NT2/D1 (cell line): ENCODE data around the gene AFF3.

Experiments
- DNase-seq: peaks from one replicate; pipeline ENCODE4 v3.0.0-alpha.2; 2011; ENCODE audit warnings: low read depth, low spot score
- H3K27me3 ChIP-seq: 2 replicates; pipeline ENCODE4 v1.6.0; 2011; ENCODE audit warnings: mild to moderate bottlenecking; ENCODE audit not compliant: insufficient read length, insufficient read depth
- H3K36me3 ChIP-seq: 2 replicates; pipeline ENCODE4 v1.6.1; 2011; ENCODE audit warnings: mild to moderate bottlenecking, low read length, mixed read lengths; ENCODE audit not compliant: insufficient read depth, insufficient read length
- H3K4me1 ChIP-seq: 2 replicates; pipeline ENCODE4 v1.5.1; 2011; ENCODE audit not compliant: insufficient read depth, insufficient read length
- H3K4me3 ChIP-seq: 2 replicates; pipeline ENCODE4 v1.5.1; 2011; ENCODE audit warnings: low read depth; ENCODE audit not compliant: insufficient read length
- H3K9ac ChIP-seq: 2 replicates; pipeline ENCODE4 v1.6.0; 2011; ENCODE audit warnings: low read depth; ENCODE audit not compliant: insufficient read length
- H3K9me3 ChIP-seq: 2 replicates; pipeline ENCODE4 v1.5.1; 2011; ENCODE audit warnings: mild to moderate bottlenecking, low read length; ENCODE audit not compliant: insufficient read depth
- SUZ12 ChIP-seq: IDR thresholded peaks from 2 replicates; pipeline ENCODE4 v1.6.1; 2011; ENCODE audit not compliant: insufficient read length, insufficient read depth; ENCODE audit errors: extremely low read depth
- YY1 ChIP-seq: IDR thresholded peaks from 2 replicates; pipeline ENCODE4 v1.6.1; 2011; ENCODE audit not compliant: insufficient read length, insufficient read depth
- ZNF274 ChIP-seq: IDR thresholded peaks from 2 replicates; pipeline ENCODE4 v1.6.1; 2011; ENCODE audit warnings: mild to moderate bottlenecking, low read depth, low read length

AFF3 gene

DNA sequence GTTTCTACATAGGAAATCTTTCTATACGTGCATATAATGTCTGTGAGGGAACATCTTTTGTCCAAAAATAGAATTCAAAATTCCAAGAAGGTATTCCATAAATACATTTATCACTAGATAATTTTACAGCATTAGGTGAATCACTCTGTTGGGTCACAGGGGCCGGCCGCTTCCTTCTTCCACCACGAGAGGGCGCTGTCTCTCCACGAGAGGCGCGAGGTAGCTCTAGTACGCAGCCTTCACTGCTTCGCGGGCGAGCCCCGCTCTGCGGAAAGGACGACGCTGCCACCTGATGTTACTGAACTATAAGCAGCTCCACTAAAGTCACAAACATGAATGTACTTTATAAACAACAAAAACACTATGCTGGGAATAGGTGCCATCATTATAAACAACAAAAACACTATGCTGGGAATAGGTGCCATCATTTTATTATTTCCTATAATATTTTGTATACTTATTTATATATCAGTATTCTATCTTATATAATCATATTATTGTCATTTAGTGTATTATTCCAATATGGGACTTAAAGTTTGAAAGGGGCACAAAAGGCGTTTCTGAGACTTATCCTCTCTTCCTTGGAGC is 583.2 kb downstream of the AFF3 start:
- no peaks in the 10 kb centered on the region for H3K9me3 ChIP-seq
- TF ChIP-seq ZNF274 (no peak), SUZ12 (no peak), YY1 (no peak)
- no peak overlapping the region for H3K4me3 ChIP-seq
- H3K36me3 ChIP-seq, result no peaks in the 10 kb centered on the region
- no peak overlapping the region for H3K9ac ChIP-seq
- DNase-seq, result peak; percentile 63
- H3K4me1 ChIP-seq, result peaks cover 6% of the 10 kb centered on the region
- H3K27me3 ChIP-seq, result peaks cover 4% of the 10 kb centered on the region

DNA sequence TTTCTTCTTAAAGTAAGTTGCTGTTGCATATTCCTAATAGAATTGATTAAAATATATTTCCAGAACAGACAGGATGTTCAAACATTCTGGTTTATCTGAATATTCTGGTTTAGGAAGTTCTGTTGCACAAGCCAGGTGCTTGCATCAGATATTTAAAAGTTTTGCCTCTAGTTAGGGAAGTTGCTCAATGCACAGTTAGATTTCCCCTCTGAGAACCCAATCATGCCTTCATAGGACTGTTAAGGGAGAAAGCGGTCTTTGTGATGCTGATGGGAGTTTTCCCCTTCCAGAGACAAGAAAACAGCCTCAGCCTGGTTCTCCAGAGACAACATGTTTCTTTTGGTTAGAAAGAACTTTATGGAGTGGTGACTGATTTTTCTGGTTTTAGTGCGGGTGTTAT is 587.0 kb downstream of the AFF3 start:
- Histone ChIP-seq H3K9me3 (no peaks in the 10 kb centered on the region), H3K36me3 (no peaks in the 10 kb centered on the region), H3K4me1 (peaks cover 8% of the 10 kb centered on the region), H3K9ac (no peak overlapping the region), H3K4me3 (no peak overlapping the region), H3K27me3 (peaks cover 4% of the 10 kb centered on the region)
- DNase-seq, result peak; percentile 71
- no peak for TF ChIP-seq YY1

DNA sequence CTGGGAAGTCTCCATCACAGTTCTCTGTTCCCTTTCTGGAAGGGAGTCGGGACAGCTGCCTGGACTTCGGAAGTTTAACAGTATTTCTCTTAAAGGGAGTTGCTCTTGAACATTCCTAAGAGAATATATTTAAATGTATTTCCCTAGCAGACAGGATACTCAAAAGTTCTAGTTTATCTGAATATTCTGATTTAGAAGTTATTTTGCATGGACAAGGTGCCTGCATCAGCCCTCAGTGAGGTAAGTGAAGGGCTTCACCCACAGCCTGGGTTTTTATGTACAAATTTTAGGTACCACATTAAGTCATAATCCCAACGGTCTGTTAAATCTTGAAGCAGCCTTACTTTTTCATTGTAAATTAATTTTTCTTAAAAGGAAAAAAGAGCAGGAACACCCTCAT is 587.5 kb downstream of the AFF3 start:
- no peak for TF ChIP-seq YY1
- no peak for TF ChIP-seq ZNF274
- TF ChIP-seq SUZ12, result no peak
- H3K9me3 ChIP-seq, result no peaks in the 10 kb centered on the region
- peaks cover 4% of the 10 kb centered on the region for H3K27me3 ChIP-seq
- no peak overlapping the region for H3K4me3 ChIP-seq
- DNase-seq, result no peak
- H3K36me3 ChIP-seq, result no peaks in the 10 kb centered on the region
- H3K9ac ChIP-seq, result no peak overlapping the region
- peaks cover 8% of the 10 kb centered on the region for H3K4me1 ChIP-seq

DNA sequence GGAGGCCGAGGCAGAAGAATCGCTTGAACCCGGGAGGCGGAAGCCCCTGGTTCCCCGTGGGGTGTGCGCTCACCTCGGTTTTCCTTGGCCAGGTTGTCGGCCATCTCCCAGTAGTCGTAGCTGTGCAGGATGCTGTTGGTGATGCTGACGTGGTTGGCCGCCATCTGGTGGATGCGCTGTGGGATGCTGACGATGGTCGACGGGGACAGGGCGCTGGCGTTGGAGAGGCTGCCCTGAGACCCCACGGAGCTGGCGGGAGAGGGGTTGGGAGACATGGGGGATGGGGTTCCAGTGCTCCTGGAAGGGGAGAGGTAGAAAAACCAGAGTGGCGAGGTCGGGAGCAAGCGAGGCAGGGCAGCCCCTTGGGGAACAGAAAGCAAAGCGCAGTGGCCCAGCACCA is 588.2 kb downstream of the AFF3 start:
- no peak overlapping the region for H3K4me3 ChIP-seq
- no peak for TF ChIP-seq SUZ12
- no peak for TF ChIP-seq ZNF274
- TF ChIP-seq YY1, result no peak
- H3K9ac ChIP-seq, result no peak overlapping the region
- no peak for DNase-seq
- no peaks in the 10 kb centered on the region for H3K27me3 ChIP-seq
- no peaks in the 10 kb centered on the region for H3K9me3 ChIP-seq
- peaks cover 8% of the 10 kb centered on the region for H3K4me1 ChIP-seq
- no peaks in the 10 kb centered on the region for H3K36me3 ChIP-seq

- H3K4me3 ChIP-seq, result no peak overlapping the region
- no peak for TF ChIP-seq YY1
- no peak for TF ChIP-seq ZNF274
- no peak for TF ChIP-seq SUZ12
- H3K4me1 ChIP-seq, result peaks cover 8% of the 10 kb centered on the region
- no peaks in the 10 kb centered on the region for H3K9me3 ChIP-seq
- H3K9ac ChIP-seq, result no peak overlapping the region
- DNase-seq, result no peak
- H3K27me3 ChIP-seq, result no peaks in the 10 kb centered on the region
- no peaks in the 10 kb centered on the region for H3K36me3 ChIP-seq
Observed at GRCh38 chr2:99552529-99552928, 589.9 kb downstream of the AFF3 start.

GRCh38 chr2:99550368-99550767 is 592.0 kb downstream of the AFF3 start:
- no peak overlapping the region for H3K9ac ChIP-seq
- no peak overlapping the region for H3K4me3 ChIP-seq
- no peaks in the 10 kb centered on the region for H3K9me3 ChIP-seq
- no peak for TF ChIP-seq ZNF274
- no peak for TF ChIP-seq YY1
- TF ChIP-seq SUZ12, result no peak
- H3K27me3 ChIP-seq, result no peaks in the 10 kb centered on the region
- H3K36me3 ChIP-seq, result no peaks in the 10 kb centered on the region
- DNase-seq, result no peak
- H3K4me1 ChIP-seq, result peaks cover 6% of the 10 kb centered on the region

GRCh38 chr2:99545604-99546003 is 596.8 kb downstream of the AFF3 start:
- H3K36me3 ChIP-seq, result no peaks in the 10 kb centered on the region
- H3K4me1 ChIP-seq, result no peaks in the 10 kb centered on the region
- no peak for DNase-seq
- H3K4me3 ChIP-seq, result no peak overlapping the region
- H3K9me3 ChIP-seq, result no peaks in the 10 kb centered on the region
- no peak overlapping the region for H3K9ac ChIP-seq
- TF ChIP-seq ZNF274 (no peak), YY1 (no peak), SUZ12 (no peak)
- no peaks in the 10 kb centered on the region for H3K27me3 ChIP-seq

DNA sequence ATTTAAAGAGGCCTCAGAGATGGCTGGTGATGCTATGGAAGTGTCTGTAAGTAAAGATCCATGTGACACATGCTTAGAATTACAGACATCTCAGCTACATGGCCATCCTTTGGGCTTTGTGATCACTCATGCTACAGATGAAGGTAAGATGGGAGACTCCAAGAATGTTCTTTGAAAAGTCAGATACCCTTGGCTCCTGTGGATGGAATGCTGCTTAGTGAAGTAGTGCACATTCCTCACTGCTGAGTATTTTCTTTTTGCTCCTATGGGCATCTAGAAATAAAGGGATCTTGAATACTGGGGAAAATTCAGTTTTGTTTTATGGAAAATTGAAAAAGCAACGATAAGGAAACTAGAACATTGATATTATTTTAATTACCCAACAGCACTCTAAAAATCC is 597.3 kb downstream of the AFF3 start:
- Histone ChIP-seq H3K4me3 (no peak overlapping the region), H3K9me3 (no peaks in the 10 kb centered on the region), H3K36me3 (no peaks in the 10 kb centered on the region), H3K9ac (no peak overlapping the region), H3K27me3 (no peaks in the 10 kb centered on the region), H3K4me1 (no peaks in the 10 kb centered on the region)
- no peak for DNase-seq
- no peak for TF ChIP-seq YY1
- TF ChIP-seq ZNF274, result no peak
- TF ChIP-seq SUZ12, result no peak
